ENCODE data around the gene EIF2B4.
"Not testable (repeated sequence)": the region's sequence is repeated elsewhere in the genome, so short reads cannot be mapped to it uniquely, and the experiment has no call there.

EIF2B4 gene

GRCh38 chr2:27377618-27378095 is 7.5 kb upstream of the EIF2B4 start:
- no peak for DNase-seq

GRCh38 chr2:27376866-27377617 is 6.9 kb upstream of the EIF2B4 start:
- no peak for DNase-seq

- DNase-seq = no peak
Observed at GRCh38 chr2:27376151-27376865, 6.2 kb upstream of the EIF2B4 start.

- DNase-seq = no peak
Observed at GRCh38 chr2:27375513-27376099, 5.5 kb upstream of the EIF2B4 start.

- DNase-seq = no peak
Observed at GRCh38 chr2:27373567-27373966, 3.4 kb upstream of the EIF2B4 start.

- DNase-seq = no peak
Observed at GRCh38 chr2:27372937-27373336, 2.8 kb upstream of the EIF2B4 start.

- peak in 1 of 2 experiments; percentile 60 for DNase-seq
Observed at GRCh38 chr2:27370816-27371620, 880 bp upstream of the EIF2B4 start.

- peak; percentile 46 to 65 for DNase-seq
Observed at GRCh38 chr2:27369471-27370025, 590 bp downstream of the EIF2B4 start.

- DNase-seq = no peak
Observed at GRCh38 chr2:27363933-27364332, 6.2 kb downstream of the EIF2B4 start.

- DNase-seq = no peak
Observed at GRCh38 chr2:27362678-27363420, 7.3 kb downstream of the EIF2B4 start.

- peak; percentile 97 to 98 for DNase-seq
Observed at GRCh38 chr2:27356382-27357181, 13.6 kb downstream of the EIF2B4 start, which contains the start of gene GTF3C2. TSS of gene GTF3C2 (minus strand) at chr2:27356764. CDS start at chr2:27343554, 13,210 bp downstream.

- peak in 1 of 2 experiments; percentile 61 for DNase-seq
Observed at GRCh38 chr2:27356056-27356381, 14.1 kb downstream of the EIF2B4 start.

- DNase-seq = no peak
Observed at GRCh38 chr2:27354597-27354927, 15.6 kb downstream of the EIF2B4 start.

- no peak for DNase-seq
Observed at GRCh38 chr2:27353762-27354596, 16.2 kb downstream of the EIF2B4 start.

- not testable (repeated sequence) for DNase-seq
Observed at GRCh38 chr2:27353386-27353761, 16.8 kb downstream of the EIF2B4 start.

GRCh38 chr2:27351802-27352598 is 18.1 kb downstream of the EIF2B4 start:
- DNase-seq = no peak

- no peak for DNase-seq
Observed at GRCh38 chr2:27350106-27350693, 19.9 kb downstream of the EIF2B4 start.

GRCh38 chr2:27347641-27348040 is 22.5 kb downstream of the EIF2B4 start:
- DNase-seq = no peak

- DNase-seq = no peak
Observed at GRCh38 chr2:27336173-27336572, 34.0 kb downstream of the EIF2B4 start.
